HK-2 (cell line): ENCODE measurements around the gene INSYN1.

Experiments
- DNase-seq: peaks from one replicate; pipeline ENCODE4 v3.0.0-alpha.2; 2018; ENCODE audit not compliant: unreplicated experiment

Gene INSYN1

DNA sequence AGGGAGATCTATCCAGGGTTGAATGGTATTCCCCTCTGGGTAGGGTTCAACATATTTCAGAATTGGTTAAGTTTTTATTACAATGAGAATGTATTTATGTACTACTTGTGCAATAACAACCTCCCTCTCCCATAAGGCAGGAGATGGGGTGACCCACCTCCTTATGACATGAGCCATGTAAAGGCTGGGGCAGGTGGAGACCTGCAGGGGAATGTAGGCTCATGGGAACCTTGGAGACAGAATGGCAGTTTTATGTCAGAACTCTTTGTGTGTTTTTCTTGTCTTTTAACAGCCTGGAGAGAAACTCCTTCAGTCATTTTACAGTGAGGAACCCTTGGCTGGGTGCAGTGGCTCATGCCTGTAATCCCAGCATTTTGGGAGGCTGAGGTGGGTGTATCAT lies 24.6 kb upstream of the INSYN1 start:
- DNase-seq: no peak

DNA sequence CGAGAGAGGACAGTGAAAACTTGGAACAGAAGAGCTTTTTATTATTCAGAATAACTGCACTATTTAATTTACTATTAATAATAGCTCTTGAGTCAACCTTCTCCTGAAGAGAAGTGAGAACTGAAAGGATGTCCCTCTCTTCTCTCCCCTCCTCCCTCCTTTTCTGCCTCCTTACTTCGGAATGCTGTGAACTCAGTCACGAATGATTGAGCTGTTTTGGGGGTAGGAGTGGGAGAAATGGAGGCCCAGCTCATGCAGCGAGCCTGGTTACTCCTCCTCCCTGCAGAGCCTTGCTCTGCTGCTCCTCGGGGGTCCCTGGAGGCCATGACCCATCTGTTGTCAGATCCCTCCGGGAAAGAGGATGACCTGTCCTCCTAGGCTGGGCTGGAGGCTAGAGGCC lies 20.3 kb upstream of the INSYN1 start:
- DNase-seq: no peak

DNA sequence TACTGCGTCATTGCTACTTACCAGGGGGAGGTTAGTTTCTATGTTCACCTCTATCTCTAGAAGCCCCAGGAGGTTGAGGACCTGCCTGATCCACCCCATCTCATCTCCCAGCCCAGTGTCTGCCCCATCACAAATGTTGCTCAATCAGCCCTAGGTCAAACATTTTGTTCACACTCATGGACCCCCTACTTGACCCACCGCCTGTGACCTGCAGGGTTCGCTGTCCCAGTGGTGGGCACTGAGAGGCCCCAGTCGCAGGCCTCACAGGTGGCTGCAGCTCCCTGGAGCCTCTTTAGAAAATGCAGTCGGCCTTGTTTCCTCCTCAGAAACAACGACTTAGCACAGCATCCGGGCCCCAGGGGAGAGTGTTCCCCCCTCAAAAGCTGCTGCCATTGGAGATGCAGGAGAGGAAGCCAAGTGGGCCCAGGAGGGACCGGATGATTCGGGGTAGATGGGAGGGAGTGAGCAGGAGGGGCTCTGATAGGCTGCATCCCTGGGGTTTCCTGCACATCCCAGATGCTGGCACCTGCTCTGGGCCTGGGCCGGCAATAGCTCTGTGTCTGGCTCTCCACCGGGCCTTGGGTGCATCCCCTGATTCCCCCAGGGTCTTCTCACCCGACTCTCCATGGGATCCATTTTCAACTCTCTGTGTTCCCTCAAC lies 18.4 kb upstream of the INSYN1 start:
- DNase-seq: no peak

DNA sequence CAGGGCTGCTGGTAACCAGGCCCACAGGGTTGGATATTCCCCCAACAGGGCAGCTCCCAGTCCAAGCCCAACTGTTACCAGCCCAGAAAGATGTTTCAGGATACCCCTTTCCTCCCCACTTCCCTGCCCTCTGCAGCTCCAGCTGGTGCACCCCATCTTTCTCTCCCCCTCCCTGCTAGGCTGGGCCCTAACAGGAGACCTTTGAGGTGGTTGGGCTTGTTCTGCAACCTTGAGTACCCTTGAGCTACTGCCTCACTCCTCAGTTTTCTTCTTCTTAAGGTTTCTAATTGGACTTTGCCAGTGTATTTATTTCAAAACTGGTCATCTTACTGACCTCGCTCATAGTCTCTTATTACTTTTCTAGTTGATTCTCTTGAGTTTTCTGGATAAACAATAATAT lies 16.9 kb upstream of the INSYN1 start:
- no peak for DNase-seq

DNA sequence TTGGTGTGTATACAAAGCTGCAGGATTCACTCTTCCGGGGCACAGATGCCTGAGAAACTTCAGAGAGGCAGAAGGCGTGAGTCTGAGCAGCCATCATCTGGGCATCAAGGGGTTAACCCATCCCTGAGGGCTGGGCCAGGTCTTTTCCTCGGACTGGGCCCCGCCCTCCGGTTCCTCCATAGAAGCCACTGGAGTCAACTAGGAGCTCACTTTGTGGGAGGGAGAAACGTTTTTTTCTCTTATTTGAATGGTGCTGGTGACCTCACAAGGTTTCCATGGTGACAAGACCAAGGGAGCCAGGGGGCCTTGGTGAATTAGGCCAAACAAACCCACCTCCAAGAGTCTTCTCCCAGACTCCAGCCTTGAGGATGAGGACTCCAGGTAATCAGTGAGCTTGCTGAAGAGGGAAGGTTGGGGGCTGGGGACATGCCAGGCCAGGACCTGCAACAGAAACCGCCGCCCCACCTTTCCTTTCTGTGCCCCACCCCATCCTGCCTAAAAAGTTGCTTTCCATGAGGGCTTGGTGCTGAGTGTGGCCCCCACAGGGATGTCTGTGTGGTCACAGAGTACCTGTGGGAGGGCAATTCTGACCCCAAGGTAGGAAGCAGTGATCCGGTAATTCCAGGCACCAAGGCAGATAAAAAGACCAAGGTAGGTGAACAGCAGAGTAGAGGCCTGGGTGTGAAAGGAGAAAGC lies 14.8 kb upstream of the INSYN1 start:
- no peak for DNase-seq

DNA sequence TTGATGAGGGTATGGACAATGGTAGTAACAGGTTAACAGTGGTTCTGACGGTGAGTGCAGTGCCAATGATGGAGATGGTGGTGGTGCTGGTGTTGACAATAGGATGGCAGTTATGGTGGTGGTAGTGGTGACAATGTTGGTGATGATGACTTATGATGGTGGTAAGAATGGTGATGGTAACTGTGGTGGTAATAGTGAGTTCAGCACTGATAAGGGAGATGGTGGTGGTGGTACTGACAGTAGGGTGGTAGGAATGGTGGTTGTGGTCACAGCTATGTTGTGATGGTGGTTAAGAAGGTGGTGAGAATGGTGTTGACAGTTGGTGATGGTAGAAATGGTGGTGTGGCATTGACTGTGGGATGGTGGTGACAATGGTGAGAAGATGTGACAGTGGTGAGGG lies 13.4 kb upstream of the INSYN1 start:
- no peak for DNase-seq

DNA sequence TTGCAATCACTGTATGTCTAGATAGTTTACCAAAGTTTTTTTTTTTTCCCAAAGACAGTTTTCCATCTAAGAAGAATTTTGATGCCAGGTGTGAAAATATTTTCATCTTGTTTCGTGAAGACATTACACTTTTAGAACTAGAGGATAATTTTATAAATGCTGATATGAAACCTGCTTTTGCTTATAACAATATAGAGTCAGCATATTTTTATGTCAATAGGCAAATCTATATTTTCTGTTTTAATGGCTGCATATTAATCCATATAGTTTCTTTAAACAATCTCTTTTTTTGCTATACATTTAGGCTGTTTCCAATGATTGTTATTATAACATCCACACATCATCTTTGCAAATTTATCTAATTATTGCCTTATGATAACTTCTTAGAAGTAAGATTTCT lies 12.6 kb upstream of the INSYN1 start:
- no peak for DNase-seq

DNA sequence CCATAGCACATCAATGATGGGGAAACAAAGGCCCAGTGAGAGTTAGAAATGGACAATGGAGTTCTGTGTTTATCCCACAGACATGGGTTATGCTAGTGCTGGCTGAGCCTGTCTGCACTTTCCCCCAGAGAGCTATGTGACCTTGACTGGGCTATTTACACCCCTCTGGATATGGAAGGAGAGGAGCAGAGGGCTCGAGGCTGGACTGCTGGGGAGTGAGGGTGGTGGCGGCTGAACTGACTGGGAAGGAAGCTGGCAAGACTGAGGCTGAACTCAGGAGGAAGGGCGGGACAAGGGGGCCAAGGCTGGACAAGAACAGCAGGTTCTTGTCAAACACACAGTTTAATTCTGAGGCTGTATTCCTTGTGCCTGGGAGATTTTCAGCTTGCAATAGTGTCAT lies 10.8 kb upstream of the INSYN1 start:
- no peak for DNase-seq

DNA sequence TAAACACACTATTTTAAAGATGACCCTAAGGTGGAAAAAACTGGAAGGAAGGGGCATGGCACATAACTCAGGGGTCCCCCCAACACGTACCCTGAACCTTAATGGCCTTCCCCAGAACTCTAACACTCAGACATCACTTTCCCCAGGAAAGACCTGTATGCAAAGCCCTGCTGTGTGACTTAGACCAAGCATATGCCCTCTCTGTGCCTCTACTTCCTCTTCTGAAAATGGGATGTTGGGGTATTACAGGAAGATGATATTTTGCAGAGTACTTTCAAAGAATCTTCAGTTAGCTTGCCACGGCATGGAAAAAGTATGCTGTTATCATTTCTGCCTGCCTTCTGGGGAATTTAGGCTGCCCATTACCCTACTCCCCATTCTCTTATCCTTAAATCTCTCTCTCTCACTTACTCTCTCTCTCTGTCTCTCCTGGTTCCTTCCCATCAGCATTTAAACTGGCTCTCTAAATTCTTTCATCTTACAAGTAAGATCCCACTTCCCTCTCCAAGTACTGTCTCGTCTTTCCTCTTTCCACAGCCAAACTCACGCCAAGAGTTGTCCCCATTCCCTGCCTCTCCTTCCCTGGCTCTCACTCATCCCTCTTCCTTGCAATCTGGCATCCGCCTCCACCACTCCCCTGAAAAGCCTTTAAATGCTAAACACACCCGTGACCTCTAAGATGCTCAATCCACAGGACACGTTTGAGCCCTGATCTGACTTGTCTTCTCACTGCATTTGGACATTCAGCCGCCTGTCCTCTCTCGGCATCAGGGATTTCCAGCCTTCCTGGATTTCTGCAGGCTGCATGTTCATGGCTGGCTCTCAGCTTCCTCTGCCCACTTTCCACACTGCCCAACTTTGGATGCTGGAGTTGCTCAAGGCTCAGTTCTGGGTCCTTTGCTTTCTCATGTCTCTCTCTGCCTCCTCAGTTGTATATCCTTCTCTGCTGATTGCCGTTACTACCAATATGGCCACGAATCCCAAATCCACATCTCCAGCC lies 7.5 kb upstream of the INSYN1 start:
- DNase-seq: no peak

DNA sequence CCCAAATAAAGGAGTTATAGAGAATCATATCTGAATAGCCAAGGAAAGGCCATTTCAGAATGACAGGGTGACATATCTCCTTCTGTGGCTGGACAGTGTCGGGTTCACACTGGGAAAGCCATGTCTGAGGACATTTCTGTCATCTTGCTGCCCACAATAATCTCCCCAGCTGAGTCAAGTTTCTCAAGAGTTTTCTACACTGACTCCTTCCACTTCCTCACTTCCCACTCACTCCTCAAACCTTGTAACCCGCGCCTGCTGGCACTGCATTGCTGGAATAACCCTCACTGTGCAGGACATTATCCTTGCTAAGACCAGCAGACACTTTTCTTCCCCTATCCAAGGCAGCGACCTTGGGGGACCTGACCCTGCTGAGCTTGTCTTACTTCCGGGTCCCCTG lies 5.3 kb upstream of the INSYN1 start:
- DNase-seq: no peak

DNA sequence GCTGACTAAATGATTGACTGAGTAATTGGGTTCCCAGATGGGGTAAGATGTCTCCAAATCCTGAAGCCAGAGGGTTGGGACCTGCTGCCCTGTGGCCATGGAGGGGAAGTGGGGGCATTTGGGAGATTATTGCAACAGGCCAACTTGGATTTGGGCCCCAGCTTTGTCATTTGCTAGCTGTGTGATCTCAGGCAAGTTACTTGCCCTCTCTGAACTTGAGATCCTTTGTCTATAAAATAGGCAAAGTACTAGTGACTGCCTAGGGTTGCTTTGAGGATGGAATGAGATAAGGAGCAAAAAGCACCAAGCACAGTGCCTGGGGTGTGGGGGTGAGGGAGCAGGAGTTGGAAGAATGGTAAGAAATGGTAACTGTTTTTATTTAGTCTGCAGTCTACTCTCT lies 4.4 kb upstream of the INSYN1 start:
- no peak for DNase-seq

DNA sequence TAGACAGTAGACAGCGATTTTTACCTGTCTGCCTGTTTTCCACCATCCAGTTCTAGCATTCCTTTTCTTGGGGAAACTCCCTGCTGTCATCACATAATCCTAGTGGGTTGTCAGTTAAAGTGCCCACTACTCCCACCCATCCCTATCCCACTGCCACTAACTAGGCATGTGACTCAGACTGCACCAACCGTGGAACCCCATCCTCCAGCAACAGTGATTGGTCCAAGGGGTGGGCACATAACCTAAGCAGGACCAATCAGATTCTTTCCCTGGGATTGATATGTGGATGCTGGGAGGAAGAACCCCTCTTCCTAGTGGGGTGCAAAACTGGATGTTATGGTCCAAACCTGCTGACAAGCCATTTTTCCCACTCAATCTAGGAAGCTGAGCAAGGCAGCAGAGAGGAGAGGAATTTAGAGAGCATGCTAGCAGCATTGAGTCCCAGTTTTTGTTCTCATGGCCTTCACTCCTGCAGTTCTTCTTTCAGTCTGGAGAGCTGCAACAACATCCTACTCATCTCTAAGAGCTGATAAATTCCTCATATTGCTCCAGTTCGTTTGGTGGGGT lies 3.9 kb upstream of the INSYN1 start:
- DNase-seq: no peak

DNA sequence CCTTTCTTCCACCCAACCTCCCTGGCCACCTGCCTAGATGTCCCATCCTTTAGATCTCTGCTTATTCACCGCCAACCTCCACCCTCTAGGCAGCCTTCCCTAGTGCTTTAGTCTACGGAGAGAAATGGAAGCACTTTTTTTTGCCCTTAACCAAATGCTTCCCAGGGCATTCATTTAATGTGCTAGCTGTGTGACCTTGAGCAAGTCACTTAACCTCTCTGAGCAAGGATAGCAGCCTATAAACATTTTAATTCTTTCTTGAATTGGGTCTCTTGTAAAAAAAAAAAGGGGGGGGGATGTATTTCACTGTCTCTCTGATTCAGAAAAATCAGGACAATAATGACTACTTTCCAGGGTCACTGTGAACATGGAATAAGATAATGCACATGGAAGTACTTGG lies 3.2 kb upstream of the INSYN1 start:
- no peak for DNase-seq

DNA sequence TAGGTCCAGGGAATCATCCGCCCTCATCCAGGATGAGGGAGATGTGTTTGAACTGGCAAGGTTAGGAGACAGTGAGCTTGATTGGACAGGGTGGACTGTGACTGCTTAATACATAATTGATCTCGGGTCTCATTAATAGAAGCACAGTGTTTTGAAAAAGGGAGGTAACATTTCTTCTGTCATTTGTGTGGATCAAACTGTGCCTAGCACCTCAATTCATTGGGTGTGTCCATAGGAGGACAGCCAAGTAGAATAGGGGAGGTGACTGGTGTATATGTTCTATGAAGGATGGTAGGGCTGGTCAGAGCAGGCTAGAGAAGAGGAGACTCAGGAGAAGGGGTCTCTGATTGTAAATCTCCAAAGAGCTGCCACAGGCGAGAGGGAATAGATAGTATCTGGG lies 2.8 kb upstream of the INSYN1 start:
- no peak for DNase-seq

DNA sequence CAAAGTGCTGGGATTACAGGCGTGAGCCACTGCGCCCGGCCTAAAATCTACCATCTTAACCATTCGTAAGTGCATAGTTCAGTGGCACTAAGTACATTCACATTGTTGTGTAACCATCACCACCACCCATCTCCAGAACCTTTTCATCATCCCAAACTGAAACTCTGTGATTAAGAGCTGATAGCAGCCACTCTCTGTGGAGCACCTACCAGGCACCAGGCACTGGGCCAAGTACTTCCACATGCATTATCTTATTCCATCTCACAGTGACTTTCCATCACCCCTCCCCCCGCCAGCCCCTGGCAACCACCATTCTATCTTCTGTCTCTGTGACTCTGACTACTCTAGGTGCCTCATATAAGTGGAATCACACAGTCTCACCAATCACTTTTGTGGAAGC lies 2.3 kb upstream of the INSYN1 start:
- DNase-seq: no peak

DNA sequence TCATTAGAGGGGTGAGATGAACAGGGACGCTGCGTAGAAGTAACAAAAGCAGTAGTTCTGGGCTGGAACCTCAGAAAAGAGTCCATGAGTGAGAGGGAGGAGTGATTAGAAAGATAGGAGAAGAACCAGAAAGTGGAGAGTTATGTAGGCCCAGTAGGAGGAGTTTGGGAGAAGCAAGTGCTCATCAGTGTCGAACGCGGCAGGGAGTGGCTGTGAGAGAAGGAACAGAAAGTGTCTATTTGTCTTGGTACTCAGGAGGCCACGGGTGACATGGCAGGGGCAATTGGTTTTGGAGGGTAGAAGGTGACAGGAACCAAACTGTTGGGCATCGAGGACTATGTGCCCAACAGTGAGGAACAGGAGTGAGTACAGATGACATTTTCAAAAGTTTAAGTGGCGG lies 1.3 kb upstream of the INSYN1 start:
- no peak for DNase-seq

DNA sequence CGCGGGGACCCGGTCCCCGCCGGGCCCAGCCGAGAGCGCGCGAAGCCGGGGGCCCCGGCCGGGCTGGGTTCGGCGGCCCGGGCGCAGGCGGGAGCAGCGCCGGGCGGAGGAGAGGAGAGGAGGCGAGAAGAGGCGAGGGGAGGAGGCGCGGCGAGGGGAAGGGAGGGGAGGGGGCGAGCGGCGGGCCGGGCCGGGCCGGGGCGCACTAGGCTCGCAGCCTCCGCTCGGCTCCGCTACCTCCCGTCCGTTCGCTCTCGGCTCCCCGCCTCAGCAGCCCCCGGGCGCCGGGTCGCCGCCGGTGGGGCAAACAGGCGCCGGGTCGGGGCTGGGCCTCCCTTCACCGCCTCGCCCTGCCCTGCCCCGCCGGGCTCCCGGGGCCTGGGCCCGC lies 351 bp downstream of the INSYN1 start:
- DNase-seq: no peak

DNA sequence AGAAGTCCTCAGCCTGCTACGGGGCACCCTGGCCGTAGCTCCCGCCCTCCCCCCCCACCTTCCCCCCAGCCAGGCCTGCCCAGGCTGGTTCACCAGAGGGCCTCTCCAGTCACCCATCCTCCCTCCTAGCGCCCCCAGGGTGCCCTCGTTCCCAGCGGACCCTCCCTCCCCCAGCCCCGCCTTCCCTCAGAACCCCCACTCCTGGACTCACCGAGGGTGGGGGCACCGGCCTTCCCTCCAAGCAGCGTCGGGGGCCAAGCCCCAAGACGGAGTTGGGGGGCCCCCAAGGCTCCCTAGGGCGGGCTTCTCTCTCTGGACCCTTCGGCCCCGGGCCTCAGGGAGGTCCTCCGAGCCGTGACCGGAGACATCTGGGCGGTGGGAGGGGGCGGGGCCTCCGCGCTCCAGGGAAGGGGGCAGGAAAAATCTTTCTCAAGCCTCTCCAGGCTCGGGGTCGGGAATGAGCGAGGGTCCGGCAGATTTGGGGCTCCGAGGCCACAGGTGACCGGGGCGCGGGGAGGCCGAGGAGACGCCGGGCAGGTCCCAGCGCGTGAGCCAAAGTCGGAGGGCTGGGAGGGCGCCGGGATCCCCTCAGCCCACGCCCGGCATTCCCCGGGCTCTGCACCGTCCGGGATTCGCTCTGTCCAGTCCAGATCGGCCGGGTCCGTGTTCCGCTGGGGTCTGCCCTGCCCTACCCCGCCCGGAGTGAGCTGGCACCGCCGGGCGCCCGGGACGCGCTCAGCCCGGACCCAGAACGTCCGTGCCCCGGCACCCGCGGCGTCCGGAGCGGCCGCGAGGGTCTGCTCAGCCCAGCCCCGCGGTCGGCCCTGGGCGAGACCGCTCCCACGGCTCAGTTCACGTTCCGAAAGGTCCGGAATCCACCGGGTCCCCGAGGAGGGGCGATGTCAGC lies 999 bp downstream of the INSYN1 start:
- no peak for DNase-seq

DNA sequence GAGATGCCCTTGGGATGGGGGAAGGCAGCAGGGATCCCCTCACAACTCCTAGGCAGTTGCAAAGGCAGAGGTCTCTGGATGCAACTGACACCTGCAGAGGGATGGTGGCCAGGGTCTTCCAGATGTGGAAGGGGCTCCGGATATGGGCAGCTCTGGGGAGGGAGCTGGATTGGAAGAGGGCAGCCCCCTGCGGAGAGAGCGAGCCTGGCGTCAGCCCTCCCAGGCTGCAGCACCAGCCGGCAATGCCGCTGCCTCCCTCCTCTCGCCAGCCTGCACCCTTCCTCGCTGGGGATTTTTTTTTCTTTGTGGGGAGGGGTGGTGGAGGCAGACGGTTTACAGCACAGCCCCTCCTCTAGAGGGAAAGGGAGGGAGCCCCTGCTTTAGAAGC lies 1.6 kb downstream of the INSYN1 start:
- no peak for DNase-seq

DNA sequence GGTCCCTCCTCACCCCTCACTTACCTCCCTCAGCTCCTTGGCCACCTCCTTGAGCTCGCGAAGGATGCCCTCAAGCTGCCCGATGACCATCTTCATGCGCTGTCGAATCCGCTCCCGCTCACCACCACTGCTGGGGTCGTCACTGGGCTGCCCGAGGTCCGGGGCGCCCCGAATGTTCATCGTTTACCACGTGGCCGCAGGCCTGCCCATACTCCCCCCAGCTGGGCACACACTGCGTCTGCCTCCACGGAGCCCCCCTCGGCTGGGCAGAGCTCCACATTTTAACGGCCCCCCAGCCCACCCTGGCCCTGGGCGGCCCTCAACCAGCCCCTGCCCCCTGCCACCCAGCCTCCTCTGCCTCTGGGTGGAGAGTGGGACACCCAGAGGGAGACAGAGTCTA lies 2.2 kb downstream of the INSYN1 start:
- DNase-seq: no peak

DNA sequence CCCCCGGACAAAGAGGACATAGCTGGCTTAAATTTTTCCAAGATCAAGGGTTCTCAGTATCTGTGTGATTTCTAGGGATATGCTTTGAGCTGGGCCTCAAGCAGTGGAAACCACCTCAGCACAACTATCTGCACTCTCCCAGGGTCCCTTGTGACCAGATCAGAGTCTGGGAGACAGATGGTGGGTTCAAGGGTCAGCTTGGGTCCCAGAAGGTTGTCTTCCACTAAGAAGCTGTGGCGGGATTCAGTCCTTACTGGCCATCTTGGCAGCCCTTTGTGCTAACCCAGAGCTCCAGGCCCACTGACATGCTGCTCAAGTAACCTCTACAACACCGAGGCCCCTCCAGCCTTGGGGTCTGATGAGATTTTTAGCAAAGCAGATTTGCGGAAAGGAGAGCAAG lies 2.7 kb downstream of the INSYN1 start:
- DNase-seq: no peak
